ENCODE measurements around the gene MAP2K4.

DNA sequence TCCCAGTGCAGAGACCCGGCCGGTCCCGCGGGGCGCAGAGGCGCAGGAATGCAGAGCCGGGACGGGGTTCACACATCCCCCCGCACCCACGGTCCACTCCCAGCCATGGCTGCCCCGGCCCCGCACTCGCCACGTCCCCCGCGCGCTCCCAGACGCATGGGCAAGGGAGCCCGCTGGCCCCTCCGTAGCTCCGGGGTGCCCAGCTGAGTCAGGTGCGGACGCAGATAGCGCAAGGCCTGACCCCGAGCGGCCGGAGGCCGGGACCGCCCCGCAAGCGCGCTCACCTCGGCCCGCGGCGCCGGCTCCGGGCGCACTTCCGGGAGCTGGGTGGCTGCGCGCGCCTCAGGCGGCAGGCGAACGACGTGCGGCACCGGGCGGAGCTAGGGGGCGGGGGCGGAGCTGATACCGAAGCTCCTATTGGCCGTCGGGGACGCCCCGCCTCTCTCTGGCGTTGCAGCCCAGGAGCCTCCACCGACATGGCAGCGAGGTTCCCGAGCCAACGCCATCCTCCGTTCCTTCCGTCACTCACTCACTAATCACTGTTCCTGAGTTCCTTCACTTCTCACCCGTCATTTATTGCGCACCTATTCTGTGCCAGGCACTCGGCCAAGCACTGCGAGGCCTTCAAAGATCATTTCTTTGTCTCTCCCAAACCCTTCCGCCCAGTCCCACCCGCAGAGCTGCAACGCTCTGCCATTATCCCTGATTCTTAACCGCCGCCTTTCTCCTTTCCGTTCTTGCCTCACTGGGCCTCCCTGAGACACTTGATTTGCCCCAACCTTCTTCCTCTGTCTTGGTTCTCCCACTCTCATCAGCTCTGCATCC lies 23.3 kb upstream of the MAP2K4 start, which contains the start of gene ZNF18:
- TF ChIP-seq, protein P1, sequence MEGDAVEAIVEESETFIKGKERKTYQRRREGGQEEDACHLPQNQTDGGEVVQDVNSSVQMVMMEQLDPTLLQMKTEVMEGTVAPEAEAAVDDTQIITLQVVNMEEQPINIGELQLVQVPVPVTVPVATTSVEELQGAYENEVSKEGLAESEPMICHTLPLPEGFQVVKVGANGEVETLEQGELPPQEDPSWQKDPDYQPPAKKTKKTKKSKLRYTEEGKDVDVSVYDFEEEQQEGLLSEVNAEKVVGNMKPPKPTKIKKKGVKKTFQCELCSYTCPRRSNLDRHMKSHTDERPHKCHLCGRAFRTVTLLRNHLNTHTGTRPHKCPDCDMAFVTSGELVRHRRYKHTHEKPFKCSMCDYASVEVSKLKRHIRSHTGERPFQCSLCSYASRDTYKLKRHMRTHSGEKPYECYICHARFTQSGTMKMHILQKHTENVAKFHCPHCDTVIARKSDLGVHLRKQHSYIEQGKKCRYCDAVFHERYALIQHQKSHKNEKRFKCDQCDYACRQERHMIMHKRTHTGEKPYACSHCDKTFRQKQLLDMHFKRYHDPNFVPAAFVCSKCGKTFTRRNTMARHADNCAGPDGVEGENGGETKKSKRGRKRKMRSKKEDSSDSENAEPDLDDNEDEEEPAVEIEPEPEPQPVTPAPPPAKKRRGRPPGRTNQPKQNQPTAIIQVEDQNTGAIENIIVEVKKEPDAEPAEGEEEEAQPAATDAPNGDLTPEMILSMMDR (conservative IDR thresholded peaks at IDR 0.05 in 1 of 2, IDR thresholded peaks at IDR 0.05 in 1 of 2; ENCODE audit: low read depth in 1 of 2, low read length in 2 of 2) = no peak
- no peak for TF ChIP-seq EZH2 (IDR thresholded peaks at IDR 0.05; ENCODE audit: low read length, missing control alignments)

Data from fibroblast of lung (primary cell).